Activated CD4-positive, alpha-beta T cell treated with anti-CD3 and anti-CD28 coated beads for 36 hours (primary cell): Measurements from ENCODE around the gene CERKL. TPM values are rescaled to one million over a fixed set of nuclear protein-coding genes. Genes with fewer than 3 reads are reported as not detected.

Experiments
- ATAC-seq: fragments of 200-7000 bp; cut with Tn5 transposase; one replicate; pipeline ENCODE4 v1.10.0; 2021; ENCODE audit warnings: mild to moderate bottlenecking, moderate library complexity
- CTCF ChIA-PET: fragments of 350-600 bp; sonication (Branson Sonifier 250); formaldehyde crosslinking; loops from one replicate; lab custom pipeline; 2021; ENCODE audit warnings: antibody characterized with exemption; lab: Charles Lee
- POLR2A ChIA-PET: fragments of 350-600 bp; sonication (Branson Sonifier 250); formaldehyde crosslinking; loops from one replicate; lab custom pipeline; 2021; ENCODE audit warnings: antibody characterized with exemption, inconsistent platforms; lab: Charles Lee
- DNase-seq: peaks from one replicate; pipeline ENCODE4 v3.0.0-alpha.2; 2020
- H3K27ac Mint-ChIP-seq: one replicate; pipeline ENCODE4 v1.8.0; 2021; ENCODE audit warnings: mixed read lengths
- H3K27me3 Mint-ChIP-seq: one replicate; pipeline ENCODE4 v1.8.0; 2021; ENCODE audit warnings: mixed read lengths
- H3K36me3 Mint-ChIP-seq: one replicate; pipeline ENCODE4 v1.8.0; 2021; ENCODE audit warnings: low read depth, mixed read lengths
- H3K4me1 Mint-ChIP-seq: one replicate; pipeline ENCODE4 v1.8.0; 2021; ENCODE audit warnings: mixed read lengths
- H3K4me3 Mint-ChIP-seq: one replicate; pipeline ENCODE4 v1.8.0; 2021; ENCODE audit warnings: mild to moderate bottlenecking, moderate library complexity, mixed read lengths
- H3K9me3 Mint-ChIP-seq: one replicate; pipeline ENCODE4 v1.8.0; 2021; ENCODE audit warnings: low read depth, mixed read lengths
- intact Hi-C, 2 experiments: fragments of 100-400 bp; cut with DNase I in 1 of 2; cut with micrococcal nuclease in 1 of 2; formaldehyde crosslinking; loops; one replicate each; pipeline versions ENCODE4 v1.14.2 to v1.15.1; 2022 to 2024; cut with DNase I, micrococcal nuclease
- total RNA-seq, 2 experiments: library from RNA; stranded (reverse); gene quantifications; one replicate each; pipeline ENCODE4 v1.2.3, GENCODE V29; 2021

Gene CERKL
- total RNA-seq, 2 experiments from 2014 or later, result 0.07 TPM; not detected in 1

DNA sequence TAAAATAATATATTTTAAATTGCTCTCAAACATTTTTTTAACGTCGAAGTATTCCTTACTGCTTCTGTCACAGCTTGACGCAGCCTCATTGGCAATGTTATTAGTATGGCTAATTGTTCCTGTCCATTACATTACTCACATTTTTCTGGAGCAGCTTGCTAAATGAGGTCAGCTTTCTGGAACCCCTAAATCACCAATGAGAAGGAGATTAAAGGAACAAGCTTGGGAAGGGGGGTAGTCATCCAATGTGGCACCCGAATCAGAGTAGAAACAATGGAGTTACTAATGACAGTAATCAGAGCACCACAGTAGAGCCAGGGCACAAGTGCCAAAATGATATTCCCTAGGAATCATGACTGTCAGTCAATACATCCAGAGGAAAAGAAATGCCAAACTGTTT, 18.3 kb upstream of the CERKL start:
- ATAC-seq, result no peak
- CTCF ChIA-PET, result interaction anchor here (0.7 kb wide), 1 partner anchor 109 kb away, joined by 3 read pairs; no protein-coding TSS in a partner anchor
- H3K36me3 Mint-ChIP-seq, result no peaks in the 10 kb centered on the region
- no peak for DNase-seq
- H3K9me3 Mint-ChIP-seq, result peaks cover 7% of the 10 kb centered on the region
- H3K4me3 Mint-ChIP-seq, result no peak overlapping the region
- intact Hi-C loops, result no loop called here
- peaks cover 42% of the 10 kb centered on the region for H3K27me3 Mint-ChIP-seq
- POLR2A ChIA-PET, result no interaction called here
- peaks cover 19% of the 10 kb centered on the region for H3K4me1 Mint-ChIP-seq
- H3K27ac Mint-ChIP-seq, result no peak overlapping the region

GRCh38 chr2:181674461-181674860, 17.6 kb upstream of the CERKL start:
- peaks cover 7% of the 10 kb centered on the region for H3K9me3 Mint-ChIP-seq
- DNase-seq, result no peak
- ATAC-seq, result no peak
- H3K36me3 Mint-ChIP-seq, result no peaks in the 10 kb centered on the region
- intact Hi-C loops, result no loop called here
- H3K27ac Mint-ChIP-seq, result no peak overlapping the region
- CTCF ChIA-PET, result interaction anchor here (0.7 to 1.2 kb wide), 2 partner anchors 19 to 108 kb away, joined by 3 read pairs; no protein-coding TSS in a partner anchor
- H3K4me1 Mint-ChIP-seq, result peaks cover 19% of the 10 kb centered on the region
- POLR2A ChIA-PET, result no interaction called here
- no peak overlapping the region for H3K4me3 Mint-ChIP-seq
- H3K27me3 Mint-ChIP-seq, result peaks cover 38% of the 10 kb centered on the region

- Mint-ChIP-seq H3K27me3 (peaks cover 35% of the 10 kb centered on the region), H3K36me3 (no peaks in the 10 kb centered on the region), H3K27ac (no peak overlapping the region), H3K4me3 (no peak overlapping the region), H3K4me1 (peaks cover 13% of the 10 kb centered on the region), H3K9me3 (peaks cover 3% of the 10 kb centered on the region)
- ChIA-PET CTCF (interaction anchor here (1.2 kb wide), 1 partner anchor 20 kb away, joined by 3 read pairs; no protein-coding TSS in a partner anchor), POLR2A (no interaction called here)
- DNase-seq (no peak), ATAC-seq (no peak)
- intact Hi-C loops, result no loop called here
Measured at GRCh38 chr2:181673173-181673572, 16.3 kb upstream of the CERKL start.

GRCh38 chr2:181672255-181673008, 15.5 kb upstream of the CERKL start:
- DNase-seq, result no peak
- Mint-ChIP-seq H3K36me3 (no peaks in the 10 kb centered on the region), H3K9me3 (no peaks in the 10 kb centered on the region), H3K4me1 (peaks cover 8% of the 10 kb centered on the region), H3K4me3 (no peak overlapping the region), H3K27me3 (peaks cover 30% of the 10 kb centered on the region), H3K27ac (no peak overlapping the region)
- ChIA-PET CTCF (interaction anchor here (1.1 kb wide), 1 partner anchor 11 kb away, joined by 3 read pairs; no protein-coding TSS in a partner anchor), POLR2A (no interaction called here)
- intact Hi-C loops, result no loop called here
- peak; percentile 69 for ATAC-seq

- ChIA-PET POLR2A (no interaction called here), CTCF (interaction anchor here (0.7 kb wide), 1 partner anchor 593 kb away, joined by 3 read pairs; no protein-coding TSS in a partner anchor)
- Mint-ChIP-seq H3K4me3 (no peak overlapping the region), H3K27me3 (peaks cover 26% of the 10 kb centered on the region), H3K9me3 (peaks cover 6% of the 10 kb centered on the region), H3K36me3 (no peaks in the 10 kb centered on the region), H3K4me1 (peaks cover 8% of the 10 kb centered on the region), H3K27ac (no peak overlapping the region)
- no peak for ATAC-seq
- intact Hi-C loops, result no loop called here
- no peak for DNase-seq
Measured at GRCh38 chr2:181670632-181671031, 13.7 kb upstream of the CERKL start.

DNA sequence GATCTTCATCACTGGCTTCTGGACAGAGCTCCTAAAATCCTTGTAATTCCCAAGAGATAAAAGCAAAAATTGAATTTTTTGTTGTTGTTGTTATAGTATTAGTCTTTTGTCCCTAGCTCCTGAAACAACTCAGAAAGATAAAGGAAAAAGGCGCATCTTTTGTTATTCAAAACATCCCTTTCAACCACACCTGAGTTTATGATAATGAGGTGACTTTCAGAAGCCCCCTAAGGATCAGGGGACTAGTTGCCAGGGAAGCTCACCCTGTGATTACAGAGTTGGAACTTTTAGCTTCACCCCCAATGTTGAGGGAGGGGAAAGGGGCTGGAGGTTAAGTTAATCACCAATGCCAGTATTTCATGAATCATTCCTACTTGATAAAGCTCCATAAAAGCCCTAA, 10.3 kb upstream of the CERKL start:
- POLR2A ChIA-PET, result interaction anchor here (0.6 kb wide), 1 partner anchor 288 kb away, joined by 4 read pairs; no protein-coding TSS in a partner anchor
- Mint-ChIP-seq H3K9me3 (peaks cover 8% of the 10 kb centered on the region), H3K4me3 (no peak overlapping the region), H3K27ac (no peak overlapping the region), H3K27me3 (peaks cover 19% of the 10 kb centered on the region), H3K4me1 (no peaks in the 10 kb centered on the region), H3K36me3 (no peaks in the 10 kb centered on the region)
- DNase-seq (no peak), ATAC-seq (no peak)
- intact Hi-C loops, result no loop called here
- CTCF ChIA-PET, result interaction anchor here (0.7 to 1.3 kb wide), 3 partner anchors 9 to 1004 kb away, joined by 3 to 7 read pairs (median 3); no protein-coding TSS in a partner anchor

GRCh38 chr2:181662287-181662686, 5.4 kb upstream of the CERKL start:
- Mint-ChIP-seq H3K36me3 (no peaks in the 10 kb centered on the region), H3K27me3 (peaks cover 17% of the 10 kb centered on the region), H3K4me3 (no peak overlapping the region), H3K27ac (no peak overlapping the region), H3K9me3 (peaks cover 8% of the 10 kb centered on the region), H3K4me1 (no peaks in the 10 kb centered on the region)
- intact Hi-C loops, result no loop called here
- ChIA-PET CTCF (interaction anchor here (0.9 kb wide), 1 partner anchor 53 kb away, joined by 5 read pairs; no protein-coding TSS in a partner anchor), POLR2A (no interaction called here)
- DNase-seq (no peak), ATAC-seq (no peak)

DNA sequence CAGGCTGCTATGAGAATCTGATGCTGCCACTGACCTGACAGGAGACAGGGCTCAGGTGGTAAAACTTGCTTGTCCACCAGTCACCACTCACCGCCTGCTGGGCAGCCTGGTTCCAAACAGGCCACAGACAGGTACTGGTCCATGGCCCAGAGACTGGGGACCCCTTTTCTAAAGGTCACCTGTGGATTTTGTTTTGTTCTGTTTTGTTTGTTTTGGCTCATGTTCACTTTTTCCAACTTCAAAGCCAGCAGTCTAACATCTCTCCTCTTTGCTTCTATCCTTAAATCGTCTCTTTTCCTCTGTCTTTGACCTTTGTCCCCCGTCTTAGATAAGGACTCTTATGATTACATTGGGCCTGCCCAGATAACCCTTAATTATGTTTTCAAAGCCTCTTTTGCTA, 3.3 kb upstream of the CERKL start:
- Mint-ChIP-seq H3K4me1 (peaks cover 6% of the 10 kb centered on the region), H3K9me3 (no peaks in the 10 kb centered on the region), H3K27me3 (peaks cover 28% of the 10 kb centered on the region), H3K27ac (no peak overlapping the region), H3K36me3 (no peaks in the 10 kb centered on the region), H3K4me3 (no peak overlapping the region)
- CTCF ChIA-PET, result no interaction called here
- ATAC-seq, result no peak
- intact Hi-C loops, result no loop called here
- no peak for DNase-seq
- POLR2A ChIA-PET, result no interaction called here

DNA sequence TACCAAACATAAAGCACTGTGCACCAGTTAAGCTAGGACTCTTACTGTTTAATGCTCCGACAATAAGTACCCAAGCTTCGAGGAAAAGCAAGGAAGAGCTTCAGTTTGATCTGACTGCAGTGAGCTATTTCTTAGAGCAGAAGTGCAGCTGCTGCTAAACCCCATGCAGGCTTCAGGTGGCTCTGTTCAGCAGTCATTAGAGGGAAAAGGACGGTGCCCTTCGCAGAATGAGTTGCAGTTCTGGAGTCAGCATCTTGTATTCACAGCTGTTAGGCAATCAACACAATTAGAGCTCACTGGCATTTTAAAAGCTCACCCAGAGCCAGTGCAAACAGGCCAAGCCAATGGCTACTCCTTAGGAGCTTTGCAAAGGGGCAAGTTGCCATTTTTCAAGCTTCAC, 1.5 kb upstream of the CERKL start:
- ChIA-PET POLR2A (no interaction called here), CTCF (interaction anchor here (0.7 to 2.1 kb wide), 3 partner anchors 9 to 57 kb away, joined by 3 to 7 read pairs (median 7); no protein-coding TSS in a partner anchor)
- Mint-ChIP-seq H3K9me3 (no peaks in the 10 kb centered on the region), H3K36me3 (no peaks in the 10 kb centered on the region), H3K4me3 (no peak overlapping the region), H3K27me3 (peaks cover 31% of the 10 kb centered on the region), H3K4me1 (peaks cover 6% of the 10 kb centered on the region), H3K27ac (no peak overlapping the region)
- ATAC-seq (no peak), DNase-seq (no peak)
- intact Hi-C loops, result no loop called here

- intact Hi-C loops, result no loop called here
- no peaks in the 10 kb centered on the region for H3K9me3 Mint-ChIP-seq
- peaks cover 35% of the 10 kb centered on the region for H3K27me3 Mint-ChIP-seq
- H3K4me3 Mint-ChIP-seq, result peak overlapping the region; percentile 46
- no peak overlapping the region for H3K27ac Mint-ChIP-seq
- no peak for ATAC-seq
- ChIA-PET CTCF (interaction anchor here (0.6 to 2.1 kb wide), 5 partner anchors 11 to 227 kb away, joined by 3 to 7 read pairs (median 3); no protein-coding TSS in a partner anchor), POLR2A (no interaction called here)
- peaks cover 6% of the 10 kb centered on the region for H3K4me1 Mint-ChIP-seq
- no peak for DNase-seq
- H3K36me3 Mint-ChIP-seq, result no peaks in the 10 kb centered on the region
Measured at GRCh38 chr2:181657379-181657778, 474 bp upstream of the CERKL start.

DNA sequence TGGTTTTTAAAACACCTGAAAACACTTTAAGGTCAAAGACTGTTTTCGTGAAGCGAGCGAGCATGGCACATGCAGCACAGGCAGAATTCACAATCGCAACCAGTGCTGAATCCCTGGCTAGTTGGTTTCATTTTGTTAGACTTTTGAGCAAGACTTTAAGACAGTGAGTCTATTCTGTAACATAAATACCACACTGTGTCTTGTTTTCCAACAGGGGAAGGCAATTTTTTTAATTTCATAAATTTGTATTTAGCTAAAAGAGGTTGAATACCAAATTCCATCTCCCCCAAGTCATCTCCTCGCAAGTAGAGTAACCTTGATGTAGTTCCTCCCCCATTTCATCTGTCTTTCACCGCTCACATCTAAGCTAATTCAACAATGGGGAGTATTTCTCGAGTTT, 1.4 kb downstream of the CERKL start:
- no peak for ATAC-seq
- DNase-seq, result no peak
- no peaks in the 10 kb centered on the region for H3K36me3 Mint-ChIP-seq
- H3K9me3 Mint-ChIP-seq, result no peaks in the 10 kb centered on the region
- ChIA-PET CTCF (interaction anchor here (0.7 to 1.1 kb wide), 2 partner anchors 13 to 874 kb away, joined by 3 read pairs; no protein-coding TSS in a partner anchor), POLR2A (no interaction called here)
- H3K27ac Mint-ChIP-seq, result no peak overlapping the region
- intact Hi-C loops, result no loop called here
- H3K4me3 Mint-ChIP-seq, result no peak overlapping the region
- peaks cover 6% of the 10 kb centered on the region for H3K4me1 Mint-ChIP-seq
- peaks cover 43% of the 10 kb centered on the region for H3K27me3 Mint-ChIP-seq
